ENCODE measurements around the gene CNIH1.
"Not testable (repeated sequence)": the region's sequence is repeated elsewhere in the genome, so short reads cannot be mapped to it uniquely, and the experiment has no call there.

CNIH1 gene

DNA sequence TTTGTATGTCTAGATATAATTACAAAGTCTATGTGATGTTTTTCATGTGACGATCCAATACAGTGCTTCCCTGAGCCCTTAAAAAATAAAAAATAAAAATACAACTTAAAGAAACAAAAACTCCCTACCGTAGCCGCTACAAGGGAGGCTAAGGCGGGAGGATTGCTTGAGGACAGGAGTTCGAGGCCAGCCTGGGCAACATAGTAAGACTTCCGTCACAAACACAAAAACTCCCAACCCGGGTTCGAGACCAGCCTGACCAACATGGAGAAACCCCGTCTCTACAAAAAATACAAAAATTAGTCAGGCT is 45.0 kb downstream of the CNIH1 start:
- no peak overlapping the region for H3K27ac Mint-ChIP-seq
- peaks cover 23% of the 10 kb centered on the region for H3K4me1 Mint-ChIP-seq
- H3K4me3 Mint-ChIP-seq, result peak overlapping the region; percentile 84
- DNase-seq, result no peak
- H3K9me3 Mint-ChIP-seq, result peaks cover 28% of the 10 kb centered on the region
- H3K27me3 Mint-ChIP-seq (ENCODE audit: low read depth, poor library complexity), result peaks cover 14% of the 10 kb centered on the region
- peaks cover 14% of the 10 kb centered on the region for H3K36me3 Mint-ChIP-seq (ENCODE audit: low read depth)
- TF ChIP-seq, protein P1, sequence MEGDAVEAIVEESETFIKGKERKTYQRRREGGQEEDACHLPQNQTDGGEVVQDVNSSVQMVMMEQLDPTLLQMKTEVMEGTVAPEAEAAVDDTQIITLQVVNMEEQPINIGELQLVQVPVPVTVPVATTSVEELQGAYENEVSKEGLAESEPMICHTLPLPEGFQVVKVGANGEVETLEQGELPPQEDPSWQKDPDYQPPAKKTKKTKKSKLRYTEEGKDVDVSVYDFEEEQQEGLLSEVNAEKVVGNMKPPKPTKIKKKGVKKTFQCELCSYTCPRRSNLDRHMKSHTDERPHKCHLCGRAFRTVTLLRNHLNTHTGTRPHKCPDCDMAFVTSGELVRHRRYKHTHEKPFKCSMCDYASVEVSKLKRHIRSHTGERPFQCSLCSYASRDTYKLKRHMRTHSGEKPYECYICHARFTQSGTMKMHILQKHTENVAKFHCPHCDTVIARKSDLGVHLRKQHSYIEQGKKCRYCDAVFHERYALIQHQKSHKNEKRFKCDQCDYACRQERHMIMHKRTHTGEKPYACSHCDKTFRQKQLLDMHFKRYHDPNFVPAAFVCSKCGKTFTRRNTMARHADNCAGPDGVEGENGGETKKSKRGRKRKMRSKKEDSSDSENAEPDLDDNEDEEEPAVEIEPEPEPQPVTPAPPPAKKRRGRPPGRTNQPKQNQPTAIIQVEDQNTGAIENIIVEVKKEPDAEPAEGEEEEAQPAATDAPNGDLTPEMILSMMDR (IDR thresholded peaks at IDR 0.05), result no peak

DNA sequence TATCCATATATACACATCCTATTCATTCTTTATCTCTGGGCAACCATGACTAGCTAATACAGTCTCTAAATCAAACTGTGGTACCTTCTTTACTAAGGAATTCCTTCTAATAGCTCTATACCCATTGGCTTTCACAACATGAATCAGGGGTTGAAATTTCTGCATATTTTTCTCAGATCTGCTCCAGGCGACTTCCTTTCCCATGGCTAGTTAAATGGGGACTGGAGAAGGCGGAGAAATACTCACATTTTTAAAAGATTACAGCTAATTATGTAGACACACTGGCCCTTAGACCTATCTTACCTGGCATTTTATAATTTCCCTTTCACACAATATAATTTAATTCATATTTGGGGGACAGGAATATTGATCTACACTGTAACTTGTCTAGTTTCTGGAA is 45.5 kb downstream of the CNIH1 start:
- H3K27ac Mint-ChIP-seq, result no peak overlapping the region
- peaks cover 14% of the 10 kb centered on the region for H3K27me3 Mint-ChIP-seq (ENCODE audit: low read depth, poor library complexity)
- H3K36me3 Mint-ChIP-seq (ENCODE audit: low read depth), result peaks cover 12% of the 10 kb centered on the region
- peaks cover 28% of the 10 kb centered on the region for H3K9me3 Mint-ChIP-seq
- DNase-seq, result no peak
- H3K4me1 Mint-ChIP-seq, result peaks cover 23% of the 10 kb centered on the region
- TF ChIP-seq, protein P1 (IDR thresholded peaks at IDR 0.05), result no peak
- no peak overlapping the region for H3K4me3 Mint-ChIP-seq

DNA sequence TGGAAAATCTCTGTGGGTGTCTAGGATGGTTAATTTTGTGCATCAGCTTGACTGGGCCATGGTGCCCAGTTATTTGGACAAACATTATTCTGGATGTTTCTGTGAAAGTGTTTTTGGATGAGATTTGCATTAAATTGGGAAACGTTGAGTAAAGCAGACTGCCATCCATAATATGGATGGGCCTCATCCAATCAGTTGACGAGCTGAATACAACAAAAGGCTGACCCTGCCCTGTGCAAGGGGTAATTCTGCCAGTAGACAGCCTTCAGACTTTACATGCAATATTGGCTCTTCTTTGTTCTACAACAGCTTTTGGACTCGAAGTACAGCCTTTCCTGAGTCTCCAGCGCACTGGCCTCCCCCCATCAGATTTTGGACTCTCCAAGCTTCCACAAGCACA is 45.9 kb downstream of the CNIH1 start:
- Mint-ChIP-seq H3K27me3 (ENCODE audit: low read depth, poor library complexity) (peaks cover 14% of the 10 kb centered on the region), H3K36me3 (ENCODE audit: low read depth) (peaks cover 9% of the 10 kb centered on the region), H3K4me1 (peaks cover 23% of the 10 kb centered on the region), H3K9me3 (peaks cover 28% of the 10 kb centered on the region), H3K4me3 (no peak overlapping the region), H3K27ac (no peak overlapping the region)
- TF ChIP-seq, protein P1 (IDR thresholded peaks at IDR 0.05), result no peak
- no peak for DNase-seq

DNA sequence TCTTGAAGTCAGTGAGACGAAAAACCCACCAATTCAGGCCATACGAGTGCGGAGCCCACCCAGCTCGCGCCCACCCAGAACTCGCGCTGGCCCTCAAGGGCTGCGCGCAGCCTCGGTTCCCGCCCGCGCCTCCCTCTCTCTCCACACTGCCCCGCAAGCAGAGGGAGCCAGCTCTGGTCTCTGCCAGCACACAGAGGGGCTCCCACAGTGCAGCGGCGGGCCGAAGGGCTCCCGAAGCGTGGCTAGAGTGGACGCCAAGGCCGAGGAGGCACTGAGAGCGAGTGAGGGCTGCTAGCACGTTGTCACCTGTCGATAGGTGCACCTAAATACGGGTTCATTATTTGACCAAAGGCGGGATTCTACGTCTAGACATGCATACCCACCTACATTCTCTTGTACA is 46.6 kb downstream of the CNIH1 start:
- Mint-ChIP-seq H3K27ac (no peak overlapping the region), H3K36me3 (ENCODE audit: low read depth) (peaks cover 9% of the 10 kb centered on the region)

DNA sequence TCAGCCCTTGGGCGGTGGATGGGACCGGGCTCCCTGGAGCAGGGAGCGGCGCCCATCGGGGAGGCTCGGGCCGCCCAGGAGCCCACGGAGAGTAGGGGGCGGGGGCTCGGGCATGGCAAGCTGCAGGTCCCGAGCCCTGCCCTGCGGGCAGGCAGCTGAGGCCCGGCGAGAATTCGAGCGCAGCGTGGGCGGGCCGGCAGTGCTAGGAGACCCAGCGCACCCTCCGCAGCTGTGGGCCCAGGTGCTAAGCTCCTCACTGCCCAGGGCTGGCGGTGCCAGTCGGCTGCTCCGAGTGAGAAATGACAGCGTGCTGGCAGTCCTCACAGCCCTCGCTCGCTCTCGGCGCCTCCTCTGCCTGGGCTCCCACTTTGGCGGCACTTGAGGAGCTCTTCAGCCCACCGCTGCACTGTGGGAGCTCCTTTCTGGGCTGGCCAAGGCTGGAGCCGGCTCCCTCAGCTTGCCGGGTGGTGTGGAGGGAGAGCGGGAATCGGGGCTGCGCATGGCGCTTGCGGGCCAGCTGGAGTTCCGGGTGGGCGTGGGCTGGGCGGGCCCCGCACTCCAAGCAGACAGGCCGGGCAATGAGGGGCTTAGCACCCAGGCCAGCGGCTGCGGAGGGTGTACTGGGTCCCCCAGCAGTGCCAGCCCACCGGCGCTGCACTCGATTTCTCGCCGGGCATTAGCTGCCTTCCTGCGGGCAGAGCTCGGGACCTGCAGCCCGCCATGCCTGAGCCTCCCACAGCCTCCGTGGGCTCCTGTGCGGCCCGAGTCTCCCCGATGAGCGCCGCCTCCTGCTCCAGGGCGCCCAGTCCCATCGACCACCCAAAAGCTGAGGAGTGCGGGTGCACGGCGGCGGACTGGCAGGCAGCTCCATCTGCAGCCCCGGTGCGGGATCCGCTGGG is 47.9 kb downstream of the CNIH1 start:
- not testable (repeated sequence) for H3K4me1 Mint-ChIP-seq; H3K4me3 Mint-ChIP-seq; DNase-seq; H3K36me3 Mint-ChIP-seq (ENCODE audit: low read depth); H3K27ac Mint-ChIP-seq
- peaks cover 16% of the 10 kb centered on the region for H3K27me3 Mint-ChIP-seq (ENCODE audit: low read depth, poor library complexity)
- peaks cover 28% of the 10 kb centered on the region for H3K9me3 Mint-ChIP-seq

More for the DNA sequence above, 46.6 kb downstream of the CNIH1 start:
- TF ChIP-seq, protein P1 (IDR thresholded peaks at IDR 0.05), result no peak
- no peak overlapping the region for H3K4me3 Mint-ChIP-seq
- peaks cover 28% of the 10 kb centered on the region for H3K9me3 Mint-ChIP-seq
- DNase-seq, result no peak
- H3K27me3 Mint-ChIP-seq (ENCODE audit: low read depth, poor library complexity), result peaks cover 14% of the 10 kb centered on the region
- H3K4me1 Mint-ChIP-seq, result peaks cover 23% of the 10 kb centered on the region

DNA sequence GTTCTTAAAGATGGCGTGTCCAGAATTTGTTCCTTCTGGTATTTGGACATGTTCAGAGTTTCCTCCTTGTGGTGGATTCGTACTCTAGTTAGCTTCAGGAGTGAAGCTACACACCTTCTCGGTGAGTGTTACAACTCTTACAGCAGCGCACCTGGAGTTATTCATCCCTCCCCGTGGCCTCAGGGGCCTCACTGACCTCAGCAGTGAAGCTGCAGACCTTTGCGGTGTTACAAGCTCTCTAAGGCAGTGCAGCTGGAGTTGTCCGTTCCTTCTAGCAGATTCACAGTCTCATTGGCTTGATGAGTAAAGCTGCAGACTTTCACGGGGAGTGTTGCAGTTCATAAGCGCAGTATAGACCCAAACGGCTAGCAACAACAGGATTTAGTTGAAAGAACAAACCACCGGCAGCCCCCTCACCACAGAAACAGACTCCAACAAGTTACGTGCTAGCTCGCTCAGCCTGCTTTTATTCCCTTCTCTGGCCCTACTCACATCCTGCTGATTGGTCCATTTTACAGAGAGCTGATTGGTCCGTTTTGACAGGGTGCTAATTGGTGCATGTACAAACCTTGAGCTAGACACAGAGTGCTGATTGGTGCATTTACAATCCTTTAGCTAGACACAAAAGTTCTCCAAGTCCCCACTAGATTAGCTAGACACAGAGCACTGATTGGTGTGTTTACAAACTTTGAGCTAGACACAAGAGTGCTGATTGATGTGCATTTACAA is 48.9 kb downstream of the CNIH1 start:
- H3K36me3 Mint-ChIP-seq (ENCODE audit: low read depth), result peaks cover 9% of the 10 kb centered on the region
- TF ChIP-seq, protein P1 (IDR thresholded peaks at IDR 0.05), result no peak
- DNase-seq, result no peak
- peaks cover 13% of the 10 kb centered on the region for H3K27me3 Mint-ChIP-seq (ENCODE audit: low read depth, poor library complexity)
- peaks cover 9% of the 10 kb centered on the region for H3K4me1 Mint-ChIP-seq
- H3K27ac Mint-ChIP-seq, result no peak overlapping the region
- no peak overlapping the region for H3K4me3 Mint-ChIP-seq
- H3K9me3 Mint-ChIP-seq, result peaks cover 28% of the 10 kb centered on the region
